ENCODE measurements around the gene CD14. TPM values are rescaled to one million over a fixed set of nuclear protein-coding genes. Genes with fewer than 3 reads are reported as not detected.
"Not testable (repeated sequence)": the region's sequence is repeated elsewhere in the genome, so short reads cannot be mapped to it uniquely, and the experiment has no call there.

The CD14 gene
- total RNA-seq, 2 donors from 2014 or later = 25.0 to 74.1 TPM

- Histone ChIP-seq H3K27ac (peak overlapping the region in 1 of 2 donors; percentile 38), H3K36me3 (no peaks in the 10 kb centered on the region), H3K9me3 (no peaks in the 10 kb centered on the region), H3K27me3 (no peaks in the 10 kb centered on the region), H3K4me3 (no peak overlapping the region), H3K4me1 (no peaks in the 10 kb centered on the region)
- DNase-seq (ENCODE audit: low spot score) = no peak
- no peak for TF ChIP-seq CTCF (IDR thresholded peaks at IDR 0.05)
These were observed 24.3 kb downstream of the CD14 start for GRCh38 chr5:140608722-140609121.

GRCh38 chr5:140607031-140607430 lies 25.9 kb downstream of the CD14 start:
- no peak for TF ChIP-seq CTCF (IDR thresholded peaks at IDR 0.05)
- Histone ChIP-seq H3K27me3 (no peaks in the 10 kb centered on the region), H3K9me3 (no peaks in the 10 kb centered on the region), H3K4me1 (no peaks in the 10 kb centered on the region), H3K4me3 (no peak overlapping the region), H3K36me3 (no peaks in the 10 kb centered on the region), H3K27ac (no peak overlapping the region)
- DNase-seq (ENCODE audit: low spot score) = no peak

- no peak overlapping the region for H3K4me3 ChIP-seq
- no peaks in the 10 kb centered on the region for H3K4me1 ChIP-seq
- no peaks in the 10 kb centered on the region for H3K36me3 ChIP-seq
- no peak for DNase-seq (ENCODE audit: low spot score)
- no peaks in the 10 kb centered on the region for H3K9me3 ChIP-seq
- TF ChIP-seq CTCF (IDR thresholded peaks at IDR 0.05) = no peak
- no peak overlapping the region for H3K27ac ChIP-seq
- H3K27me3 ChIP-seq = no peaks in the 10 kb centered on the region
These were observed 27.1 kb downstream of the CD14 start for GRCh38 chr5:140605879-140606278.

GRCh38 chr5:140603734-140604133 lies 29.2 kb downstream of the CD14 start:
- no peak overlapping the region for H3K4me3 ChIP-seq
- H3K9me3 ChIP-seq = no peaks in the 10 kb centered on the region
- DNase-seq (ENCODE audit: low spot score) = no peak
- TF ChIP-seq CTCF (IDR thresholded peaks at IDR 0.05) = no peak
- H3K27ac ChIP-seq = no peak overlapping the region
- no peaks in the 10 kb centered on the region for H3K36me3 ChIP-seq
- no peaks in the 10 kb centered on the region for H3K4me1 ChIP-seq
- no peaks in the 10 kb centered on the region for H3K27me3 ChIP-seq

- not testable (repeated sequence) for H3K4me1 ChIP-seq; H3K36me3 ChIP-seq; H3K4me3 ChIP-seq; DNase-seq (ENCODE audit: low spot score); H3K27me3 ChIP-seq; H3K9me3 ChIP-seq
- H3K27ac ChIP-seq = peak overlapping the region in 1 of 2 donors; percentile 26
These were observed 29.6 kb downstream of the CD14 start for GRCh38 chr5:140603446-140603698.

- peak overlapping the region; percentile 27 to 51 for H3K27ac ChIP-seq
- H3K9me3 ChIP-seq = no peaks in the 10 kb centered on the region
- TF ChIP-seq CTCF (IDR thresholded peaks at IDR 0.05) = no peak
- H3K27me3 ChIP-seq = no peaks in the 10 kb centered on the region
- DNase-seq (ENCODE audit: low spot score) = no peak
- no peaks in the 10 kb centered on the region for H3K36me3 ChIP-seq
- no peak overlapping the region for H3K4me3 ChIP-seq
- no peaks in the 10 kb centered on the region for H3K4me1 ChIP-seq
These were observed 30.8 kb downstream of the CD14 start for GRCh38 chr5:140602147-140602546.

Measured in right atrium auricular region (tissue), 2 donors.